ENCODE data around the gene DYNLRB1. TPM values are rescaled to one million over a fixed set of nuclear protein-coding genes. Genes with fewer than 3 reads are reported as not detected.
"Not testable (repeated sequence)": the region's sequence is repeated elsewhere in the genome, so short reads cannot be mapped to it uniquely, and the experiment has no call there.

Gene DYNLRB1
- 60.1 TPM for total RNA-seq

DNA sequence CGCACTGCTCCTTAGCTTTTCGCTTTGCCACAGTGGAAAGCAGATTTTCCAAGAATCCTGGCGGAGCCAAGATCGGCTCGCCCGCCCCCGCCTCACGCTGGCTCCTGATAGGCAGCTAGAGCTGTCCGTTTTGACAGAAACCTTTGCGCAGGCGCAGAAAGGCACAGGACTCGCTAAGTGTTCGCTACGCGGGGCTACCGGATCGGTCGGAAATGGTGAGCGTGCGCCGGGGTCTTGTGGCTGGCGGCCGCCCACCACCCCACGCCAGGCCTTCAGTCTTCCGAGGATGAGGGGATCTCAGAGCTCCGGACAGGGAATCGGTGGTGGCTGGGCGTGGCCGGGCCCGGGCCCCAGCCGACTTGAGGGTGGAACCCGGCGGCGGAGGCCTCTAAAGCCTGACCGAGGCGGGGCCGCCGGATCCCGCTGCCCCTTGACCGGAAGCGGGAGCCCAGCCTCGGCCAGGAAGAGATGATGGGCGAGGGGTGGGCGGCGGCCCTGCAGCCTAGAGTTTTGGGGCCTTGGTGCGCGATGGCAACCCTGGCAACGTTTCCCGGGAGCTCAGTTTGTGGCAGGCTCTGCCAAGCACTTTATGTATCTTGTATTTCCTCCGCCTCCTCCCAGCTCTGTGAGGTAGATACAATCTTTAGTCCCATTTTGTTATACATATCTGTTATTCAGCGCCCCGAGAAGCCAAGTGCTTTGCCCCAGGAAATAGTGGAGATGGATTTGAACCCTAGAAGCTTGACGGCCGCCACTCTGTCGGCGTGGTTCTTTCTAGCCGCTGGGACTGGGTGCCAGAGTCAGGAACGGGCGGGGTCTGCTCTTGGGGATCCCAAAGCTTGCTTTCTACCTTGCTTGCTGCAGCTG, at the start of gene DYNLRB1:
DYNLRB1 (plus strand) TSS at position 176 of the 867 bp plus-strand sequence; CDS start at position 213, 37 bp downstream.
- peak; percentile 95 for DNase-seq

GRCh38 chr20:34468951-34469350, 47.3 kb upstream of the DYNLRB1 start:
- no peak for DNase-seq

DNA sequence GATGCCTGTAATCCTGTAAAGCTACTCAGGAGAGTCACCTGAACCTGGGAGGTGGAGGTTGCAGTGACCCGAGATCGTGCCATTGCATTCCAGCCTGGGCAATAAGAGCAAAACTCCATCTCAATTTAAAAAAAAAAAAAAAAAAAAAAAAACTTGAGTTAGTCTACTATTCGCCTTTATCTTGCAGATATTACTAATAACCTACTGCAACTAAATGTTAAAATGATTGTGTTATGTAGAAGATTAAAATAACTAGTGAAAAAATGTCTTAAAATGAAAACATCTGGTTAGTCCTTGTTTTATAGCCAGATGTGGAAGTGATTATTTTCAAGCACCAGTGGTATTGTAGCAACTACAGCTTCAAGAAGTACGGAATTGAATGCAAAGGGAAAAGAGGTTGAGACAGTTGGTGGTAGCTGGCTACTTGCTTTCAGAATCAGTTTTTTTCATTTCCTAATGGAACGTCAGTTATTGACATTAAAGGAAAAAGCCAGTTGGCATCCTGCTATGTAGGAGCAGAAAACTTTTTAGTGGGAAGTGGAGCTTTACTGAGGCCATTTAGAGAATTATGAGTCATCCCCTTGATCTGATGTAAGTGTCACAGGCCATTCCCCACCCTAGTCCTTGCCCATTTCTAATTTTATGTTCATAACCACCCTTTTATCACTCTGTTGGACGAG, 43.8 kb upstream of the DYNLRB1 start:
- DNase-seq: peak; percentile 76

- DNase-seq: peak; percentile 5
Measured at GRCh38 chr20:34473262-34473883, 42.8 kb upstream of the DYNLRB1 start.

DNA sequence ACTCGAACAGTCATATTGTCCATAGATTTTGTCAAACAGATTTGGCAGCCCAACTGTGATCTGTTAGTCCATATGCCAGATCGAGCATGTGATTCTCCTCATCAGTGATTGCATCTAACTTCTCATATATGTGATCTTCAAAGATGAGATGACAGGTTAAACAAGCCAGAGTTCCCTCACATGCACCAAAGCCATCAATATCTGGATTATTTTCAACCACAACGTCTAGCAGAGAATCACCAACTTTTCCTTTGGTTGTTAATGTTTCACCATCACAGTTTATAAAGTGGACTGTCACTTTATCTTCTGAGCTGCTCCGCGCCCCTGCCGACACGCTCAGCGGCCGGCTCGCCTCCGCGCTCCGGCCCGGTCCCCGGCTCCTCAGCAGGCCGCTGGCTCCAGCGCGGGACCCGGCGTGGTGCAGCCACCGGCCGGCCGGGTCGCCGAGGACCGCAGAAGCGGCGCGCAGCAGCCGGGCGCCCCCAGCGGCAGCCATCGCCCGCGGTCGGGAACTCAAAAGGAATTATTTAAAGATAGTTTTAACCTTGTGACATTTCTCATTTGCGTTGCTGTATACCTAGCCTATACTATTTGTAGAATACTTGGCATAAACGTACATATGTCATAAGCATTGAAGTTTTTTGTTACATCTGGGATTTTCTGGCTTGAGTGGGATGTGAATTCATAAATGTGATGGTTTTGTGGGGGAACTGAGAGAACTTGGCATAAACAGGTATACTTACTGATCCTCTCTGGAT, 40.1 kb upstream of the DYNLRB1 start:
- peak; percentile 2 for DNase-seq

DNA sequence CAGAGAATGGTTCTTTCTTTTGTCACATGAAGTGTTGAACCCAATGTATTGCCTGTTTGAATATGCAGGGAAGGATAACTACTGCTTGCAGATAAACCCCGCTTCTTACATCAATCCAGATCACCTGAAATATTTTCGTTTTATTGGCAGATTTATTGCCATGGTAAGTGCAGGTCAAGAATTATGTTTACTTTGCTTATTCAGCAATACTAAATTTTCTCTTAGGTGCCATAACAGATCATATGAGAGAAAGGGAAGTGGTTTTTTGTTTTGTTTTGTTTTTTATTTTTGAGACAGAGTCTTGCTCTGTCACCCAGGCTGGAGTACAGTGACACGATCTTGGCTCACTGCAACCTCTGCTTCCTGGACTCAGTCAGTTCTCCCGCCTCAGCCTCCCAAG, 36.6 kb upstream of the DYNLRB1 start:
- DNase-seq: no peak

- DNase-seq: not testable (repeated sequence)
Measured at GRCh38 chr20:34482154-34482553, 34.1 kb upstream of the DYNLRB1 start.

DNA sequence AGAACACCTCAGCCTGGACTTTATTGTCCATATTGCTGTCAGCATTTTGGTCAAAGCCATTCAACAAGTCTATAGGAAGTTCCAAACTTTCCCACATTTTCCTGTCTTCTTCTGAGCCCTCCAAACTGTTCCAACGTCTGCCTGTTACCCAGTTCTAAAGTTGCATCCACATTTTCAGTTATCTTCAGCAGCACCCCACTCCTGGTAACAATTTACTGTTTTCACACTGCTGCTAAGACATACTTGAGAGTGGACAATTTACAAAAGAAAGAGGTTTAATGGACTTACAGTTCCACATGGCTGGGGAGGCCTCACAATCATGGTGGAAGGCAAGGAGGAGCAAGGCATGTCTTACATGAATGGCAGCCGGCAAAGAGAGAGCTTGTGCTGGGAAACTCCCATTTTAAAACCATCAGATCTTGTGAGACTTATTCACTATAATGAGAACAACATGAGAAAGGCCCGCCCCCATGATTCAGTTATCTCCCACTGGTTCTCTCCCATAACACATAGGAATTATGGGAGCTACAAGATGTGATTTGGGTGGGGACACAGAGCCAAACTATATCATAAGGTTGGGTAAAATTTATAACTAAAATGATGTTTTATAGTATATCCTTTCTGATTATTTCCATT, 32.5 kb upstream of the DYNLRB1 start:
- DNase-seq: not testable (repeated sequence)

DNA sequence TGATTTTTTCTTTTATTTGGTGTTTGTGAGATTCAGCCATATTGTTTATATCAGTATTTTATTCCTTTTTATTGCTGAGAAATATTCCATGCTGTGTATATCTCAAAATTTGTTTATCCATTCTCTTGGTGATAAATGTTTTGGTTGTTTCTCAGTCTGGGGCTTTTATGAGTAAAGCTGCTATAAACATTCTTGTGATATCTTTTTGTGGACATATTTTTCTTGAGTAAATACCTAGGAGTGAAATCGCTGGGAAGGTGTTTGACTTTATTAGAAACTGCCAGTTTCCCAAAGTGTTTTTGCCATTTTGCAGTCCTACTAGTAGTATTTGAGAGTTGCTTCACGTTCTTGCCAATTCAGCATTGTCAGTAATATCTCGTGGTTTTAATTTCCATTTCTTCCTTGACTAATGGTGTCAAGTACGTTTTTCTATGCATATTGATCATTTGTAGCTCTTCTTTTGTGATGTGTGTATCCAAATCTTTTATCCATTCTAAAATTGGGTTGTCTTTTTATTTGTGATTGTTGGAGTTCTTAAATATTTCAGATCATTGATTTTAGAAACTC, 31.1 kb upstream of the DYNLRB1 start:
- no peak for DNase-seq

DNA sequence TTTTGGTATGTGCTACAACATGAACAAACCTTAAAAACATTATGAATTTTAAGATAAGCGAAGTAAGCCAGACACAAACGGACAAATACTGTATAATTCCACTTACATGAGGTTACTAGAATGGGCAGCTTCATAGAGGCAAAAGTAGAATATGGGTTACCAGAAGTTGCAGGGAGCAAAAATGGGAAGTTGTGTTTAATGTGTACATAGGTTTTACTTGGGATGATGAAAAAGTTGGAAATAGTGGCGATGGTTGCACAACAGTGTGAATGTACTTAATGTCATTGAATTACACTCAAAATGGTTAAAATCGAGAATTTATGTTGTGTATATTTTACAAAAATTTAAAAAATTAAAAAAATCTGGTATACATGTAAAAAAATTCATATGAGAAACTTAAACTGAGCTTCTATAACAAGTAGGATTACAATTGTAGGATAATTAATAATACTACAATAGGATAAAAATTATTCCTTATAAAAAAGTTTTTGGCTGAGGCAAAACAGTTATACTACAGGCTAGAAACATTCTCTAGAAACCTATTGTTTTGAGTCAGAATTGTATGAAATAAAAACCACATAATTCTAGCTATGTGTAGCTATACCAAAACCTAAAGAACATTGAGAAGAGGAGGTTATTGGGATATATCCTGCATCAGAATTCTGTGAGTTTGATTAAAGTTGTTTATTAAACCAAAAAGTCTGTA, 24.8 kb upstream of the DYNLRB1 start:
- no peak for DNase-seq

DNA sequence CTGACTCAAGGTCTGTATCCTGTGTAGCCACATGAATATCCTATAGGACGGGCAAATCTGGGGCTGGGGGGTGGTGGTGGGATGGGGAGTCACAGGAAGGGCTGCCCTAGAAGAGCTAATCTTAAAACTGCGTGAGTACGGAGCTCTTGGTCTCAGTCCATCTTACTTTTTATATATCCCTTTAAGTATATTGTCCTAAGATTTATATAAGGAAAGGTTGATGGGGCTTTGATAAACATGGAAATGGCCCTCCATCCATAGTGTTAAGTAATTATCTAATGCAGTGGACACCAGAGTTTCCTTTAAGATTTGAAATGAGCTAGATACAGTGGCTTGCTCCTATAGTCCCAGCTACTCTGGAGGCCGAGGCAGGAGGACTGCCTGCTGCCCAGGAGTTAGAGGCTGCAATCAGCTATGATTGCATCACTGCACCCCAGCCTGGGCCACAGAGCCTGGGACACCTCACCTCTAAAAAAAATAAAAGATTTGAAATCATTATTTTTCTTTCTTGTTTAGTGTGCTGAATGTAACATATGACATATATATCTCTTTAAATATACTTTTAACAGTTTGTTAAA, 24.2 kb upstream of the DYNLRB1 start:
- DNase-seq: no peak

DNA sequence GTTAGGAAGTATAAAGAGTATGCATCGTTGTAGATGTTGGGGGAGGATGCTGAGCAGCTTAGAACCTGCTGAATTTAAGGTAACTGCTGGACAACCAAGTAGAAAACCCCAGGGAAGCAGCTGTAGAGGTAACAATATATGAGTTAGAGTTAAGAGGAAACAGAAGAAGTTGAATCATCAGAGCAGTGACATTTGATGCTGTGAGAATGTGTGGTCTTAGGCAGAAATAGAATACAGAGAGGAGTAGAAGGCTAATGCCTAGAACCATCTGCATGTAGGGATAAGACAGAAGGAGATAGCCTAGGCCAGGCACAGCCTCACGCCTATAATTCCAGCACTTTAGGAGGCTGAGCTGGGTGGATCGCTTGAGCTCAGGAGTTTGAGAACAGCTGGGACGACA, 22.6 kb upstream of the DYNLRB1 start:
- no peak for DNase-seq

GRCh38 chr20:34495307-34495706, 20.9 kb upstream of the DYNLRB1 start:
- DNase-seq: no peak

DNA sequence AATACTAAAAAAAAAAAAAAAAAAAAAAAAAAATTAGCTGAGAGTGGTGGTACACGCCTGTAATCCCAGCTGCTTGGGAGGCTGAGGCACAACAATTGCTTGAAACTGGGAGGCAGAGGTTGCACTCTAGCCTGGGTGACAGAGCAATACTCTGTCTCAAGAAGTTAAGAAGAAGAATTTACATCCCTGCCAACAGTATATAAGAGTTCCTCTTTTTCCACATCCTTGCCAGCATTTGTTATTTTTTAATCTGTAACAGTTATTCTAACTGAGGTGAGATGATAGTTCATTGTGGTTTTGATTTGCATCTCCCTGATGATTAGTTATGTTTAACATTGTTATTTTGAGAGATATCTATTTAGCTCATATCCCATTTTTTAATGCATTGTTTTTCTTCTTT, 20.3 kb upstream of the DYNLRB1 start:
- DNase-seq: no peak

- not testable (repeated sequence) for DNase-seq
Measured at GRCh38 chr20:34497596-34497995, 18.6 kb upstream of the DYNLRB1 start.

- no peak for DNase-seq
Measured at GRCh38 chr20:34500823-34501222, 15.4 kb upstream of the DYNLRB1 start.

DNA sequence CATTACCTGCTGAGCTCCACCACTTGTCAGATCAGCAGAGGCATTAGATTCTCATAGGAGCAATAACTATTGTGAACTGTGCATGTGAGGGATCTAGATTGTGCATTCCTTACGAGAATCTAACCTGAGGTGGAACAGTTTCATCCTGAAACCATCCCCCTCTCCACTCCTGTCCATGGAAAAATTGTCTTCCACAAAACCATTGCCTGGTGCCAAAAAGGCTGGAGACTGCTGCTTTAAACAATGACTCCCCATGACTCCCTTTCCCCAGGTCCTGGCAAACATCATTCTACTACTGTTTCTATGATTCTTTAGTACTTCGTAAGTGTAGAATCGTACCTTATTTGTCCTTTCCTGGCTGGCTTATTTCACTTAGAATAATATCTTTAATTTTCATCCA, 9.7 kb upstream of the DYNLRB1 start:
- DNase-seq: no peak

- no peak for DNase-seq
Measured at GRCh38 chr20:34507702-34508413, 8.4 kb upstream of the DYNLRB1 start.

DNA sequence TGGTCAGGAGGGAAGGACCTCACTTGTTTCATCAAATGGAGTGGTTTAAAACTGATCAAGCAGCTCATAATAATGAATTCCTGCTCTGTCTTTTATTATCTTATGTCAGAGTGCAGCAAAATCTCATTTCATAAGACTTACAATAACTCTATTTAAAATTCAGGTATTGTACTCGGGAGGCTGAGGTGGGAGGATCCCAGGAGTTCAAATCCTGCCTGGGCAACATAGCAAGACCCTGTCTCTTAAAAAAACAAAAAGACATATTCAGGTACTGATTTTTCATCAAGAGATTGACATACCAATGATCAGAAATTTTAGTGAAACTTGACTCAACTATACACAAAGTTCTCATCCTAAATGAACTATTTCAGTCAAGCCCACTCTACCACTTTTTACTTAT, 5.6 kb upstream of the DYNLRB1 start:
- no peak for DNase-seq

GRCh38 chr20:34511891-34512265, 4.3 kb upstream of the DYNLRB1 start:
- DNase-seq: no peak

All from skin of body (tissue), 2 donors.